ENCODE data around the gene FTMT.

Gene FTMT

GRCh38 chr5:121862801-121863200 lies 11.1 kb downstream of the FTMT start:
- TF ChIP-seq ARNTL (CRISPR knock-in tag; IDR thresholded peaks at IDR 0.05; ENCODE audit: borderline replicate concordance, low read depth) (no peak), OSR1 (CRISPR knock-in tag; IDR thresholded peaks at IDR 0.05) (no peak), GLIS3 (CRISPR knock-in tag; IDR thresholded peaks at IDR 0.05) (no peak), TCF4 (CRISPR knock-in tag; IDR thresholded peaks at IDR 0.05; ENCODE audit: borderline replicate concordance) (no peak), ZNF70 (CRISPR knock-in tag; IDR thresholded peaks at IDR 0.05) (no peak), ZNF565 (CRISPR knock-in tag; conservative IDR thresholded peaks at IDR 0.05; ENCODE audit: low read depth) (no peak), SNAI2 (CRISPR knock-in tag; IDR thresholded peaks at IDR 0.05) (no peak), CSDC2 (CRISPR knock-in tag; IDR thresholded peaks at IDR 0.05) (no peak)
- no peak for ATAC-seq

- ATAC-seq, result no peak
- no peak for TF ChIP-seq ZC3H10 (CRISPR knock-in tag; IDR thresholded peaks at IDR 0.05)
- TF ChIP-seq ZNF565 (CRISPR knock-in tag; conservative IDR thresholded peaks at IDR 0.05; ENCODE audit: low read depth), result no peak
- no peak for TF ChIP-seq TCF4 (CRISPR knock-in tag; IDR thresholded peaks at IDR 0.05; ENCODE audit: borderline replicate concordance)
- TF ChIP-seq CREB5 (CRISPR knock-in tag; IDR thresholded peaks at IDR 0.05; ENCODE audit: low read depth), result no peak
- TF ChIP-seq PATZ1 (CRISPR knock-in tag; IDR thresholded peaks at IDR 0.05; ENCODE audit: borderline replicate concordance), result no peak
- TF ChIP-seq PPARA (CRISPR knock-in tag; IDR thresholded peaks at IDR 0.05; ENCODE audit: borderline replicate concordance), result no peak
- no peak for TF ChIP-seq SNAI2 (CRISPR knock-in tag; IDR thresholded peaks at IDR 0.05)
- TF ChIP-seq POU6F1 (CRISPR knock-in tag; IDR thresholded peaks at IDR 0.05; ENCODE audit: borderline replicate concordance, low read depth), result no peak
- TF ChIP-seq ZNF70 (CRISPR knock-in tag; IDR thresholded peaks at IDR 0.05), result no peak
- TF ChIP-seq ZNF8 (CRISPR knock-in tag; IDR thresholded peaks at IDR 0.05), result no peak
- no peak for TF ChIP-seq BACH2 (CRISPR knock-in tag; IDR thresholded peaks at IDR 0.05; ENCODE audit: borderline replicate concordance)
- no peak for TF ChIP-seq RARB (CRISPR knock-in tag; IDR thresholded peaks at IDR 0.05)
- TF ChIP-seq OSR1 (CRISPR knock-in tag; IDR thresholded peaks at IDR 0.05), result no peak
- no peak for TF ChIP-seq CSRNP3 (CRISPR knock-in tag; IDR thresholded peaks at IDR 0.05)
- no peak for TF ChIP-seq CSDC2 (CRISPR knock-in tag; IDR thresholded peaks at IDR 0.05)
Observed at GRCh38 chr5:121863753-121864285, 12.1 kb downstream of the FTMT start.

- TF ChIP-seq OSR1 (CRISPR knock-in tag; IDR thresholded peaks at IDR 0.05) (no peak), ZNF565 (CRISPR knock-in tag; conservative IDR thresholded peaks at IDR 0.05; ENCODE audit: low read depth) (no peak), POU6F1 (CRISPR knock-in tag; IDR thresholded peaks at IDR 0.05; ENCODE audit: borderline replicate concordance, low read depth) (no peak), ZFP3 (CRISPR knock-in tag; IDR thresholded peaks at IDR 0.05) (no peak), TOX (CRISPR knock-in tag; IDR thresholded peaks at IDR 0.05; ENCODE audit: borderline replicate concordance) (no peak), SNAI2 (CRISPR knock-in tag; IDR thresholded peaks at IDR 0.05) (no peak), ZNF70 (CRISPR knock-in tag; IDR thresholded peaks at IDR 0.05) (no peak), ESRRG (CRISPR knock-in tag; IDR thresholded peaks at IDR 0.05) (no peak), CSRNP3 (CRISPR knock-in tag; IDR thresholded peaks at IDR 0.05) (no peak), ARNTL (CRISPR knock-in tag; IDR thresholded peaks at IDR 0.05; ENCODE audit: borderline replicate concordance, low read depth) (no peak)
- ATAC-seq, result no peak
Observed at GRCh38 chr5:121867403-121867802, 15.7 kb downstream of the FTMT start.
